Spleen (tissue), 11 donors: Measurements from ENCODE around the gene RSPRY1. TPM values are rescaled to one million over a fixed set of nuclear protein-coding genes. Genes with fewer than 3 reads are reported as not detected.

Source experiments
- DNase-seq: peaks from one replicate; pipeline ENCODE4 v3.0.0-alpha.2; 2020
- H3K27ac ChIP-seq, 8 donors: fragments of 200-600 bp; sonication (generic) in 7 of 8; 1 replicate in 4 of 8; 2 replicates in 4 of 8; pipeline versions ENCODE4 v1.5.0 to v1.8.0; 2016 to 2021; ENCODE audit warnings: inconsistent platforms in 4 of 8, mild to moderate bottlenecking in 4 of 8, moderate library complexity in 1 of 8
- H3K27me3 ChIP-seq, 7 donors: fragments of 200-600 bp; sonication (generic) in 6 of 7; replicated peaks in 1 of 7; 1 replicate in 4 of 7; 2 replicates in 3 of 7; pipeline versions ENCODE4 v1.5.0 to v1.8.0; 2016 to 2021; ENCODE audit warnings: inconsistent platforms in 3 of 7, mild to moderate bottlenecking in 1 of 7
- H3K36me3 ChIP-seq, 6 donors: fragments of 200-600 bp; sonication (generic) in 5 of 6; 1 replicate in 4 of 6; 2 replicates in 2 of 6; pipeline versions ENCODE4 v1.5.0 to v1.8.0; 2016 to 2021; ENCODE audit warnings: inconsistent platforms in 2 of 6
- H3K4me1 ChIP-seq, 6 donors: fragments of 200-600 bp; sonication (generic) in 5 of 6; 1 replicate in 3 of 6; 2 replicates in 3 of 6; pipeline versions ENCODE4 v1.5.0 to v1.8.0; 2016 to 2021; ENCODE audit warnings: inconsistent platforms in 3 of 6
- H3K4me3 ChIP-seq, 8 donors: fragments of 200-600 bp; sonication (generic) in 7 of 8; 1 replicate in 4 of 8; 2 replicates in 4 of 8; pipeline versions ENCODE4 v1.5.0 to v1.8.0; 2016 to 2021; ENCODE audit warnings: inconsistent platforms in 4 of 8, mild to moderate bottlenecking in 4 of 8, moderate library complexity in 2 of 8
- H3K9me3 ChIP-seq, 8 donors: fragments of 200-600 bp; sonication (generic) in 7 of 8; 1 replicate in 4 of 8; 2 replicates in 4 of 8; pipeline versions ENCODE4 v1.5.0 to v1.8.0; 2016 to 2021; ENCODE audit warnings: inconsistent platforms in 4 of 8
- POLR2A ChIP-seq, 3 donors: fragments of 450-650 bp; IDR thresholded peaks; one replicate each; pipeline ENCODE4 v1.5.1; 2017; ENCODE audit warnings: antibody characterized with exemption in 3 of 3, mild to moderate bottlenecking in 1 of 3
- POLR2AphosphoS5 ChIP-seq, 3 donors: sonication (generic); formaldehyde crosslinking; IDR thresholded peaks; one replicate each; pipeline ENCODE4 v1.5.1; 2017; ENCODE audit warnings: antibody characterized with exemption in 3 of 3
- WGBS, 5 donors: extraction: QIAGEN DNeasy Blood & Tissue Kit in 3 of 5; methylation state at CpG; one replicate each; pipeline versions ENCODE4 v1.1.5 to v1.1.7; 2013 to 2018; 5-methylcytosine and 5-hydroxymethylcytosine counted together
- intact Hi-C: fragments of 100-400 bp; cut with DNase I; formaldehyde crosslinking; loops from one replicate; pipeline ENCODE4 v1.15.0; 2023; ENCODE audit warnings: low total_unique reads
- polyA plus RNA-seq, 3 donors: library from polyadenylated mRNA; stranded (reverse); fragments of 200-250 nt; gene quantifications; one replicate each; pipeline ENCODE4 v1.2.1, GENCODE V29; 2013
- total RNA-seq, 7 donors: library from RNA; depleted of rRNA in 3 of 7; stranded (reverse); fragments of >200 nt in 3 of 7; fragmentation: NEBNext Ultra II Directional in 4 of 7; extraction: Animal tissue kit (Norgen Biotek cat#: 25700) in 4 of 7; gene quantifications; one replicate each; pipeline versions ENCODE4 v1.1.0 to v1.2.1, GENCODE V29; 2016 to 2021
- TF ChIP-seq, protein P1 (sequence below), 11 experiments: fragments of 200-600 bp in 7 of 11; fragments of 450-650 bp in 4 of 11; sonication (generic) in 4 of 11; IDR thresholded peaks in 8 of 11; conservative IDR thresholded peaks in 3 of 11; 1 replicate in 7 of 11; 2 replicates in 4 of 11; pipeline versions ENCODE4 v1.4.0 to v1.8.0; 2016 to 2021; ENCODE audit warnings: antibody characterized with exemption in 11 of 11, inconsistent platforms in 4 of 11, mild to moderate bottlenecking in 1 of 11
- donor health status: healthy with polysubstance abuse.
- donor health status: DM: no; HTN: no; CAD: no; lungs with moderate emphysema.
- donor health status: DM: no; HTN: no; CAD: no.
- donor health status: Bipolar disorder and iron deficiency.
- donor health status: healthy.
- donor health status: DM: no; HTN: no; CAD: no.
- donor health status: DM: yes; HTN: yes; CAD: no.

The RSPRY1 gene
- total and polyA plus RNA-seq, 10 donors: 7.3 to 38.8 (median 29.4) TPM

GRCh38 chr16:57240851-57241250 is 54.7 kb downstream of the RSPRY1 start:
- Histone ChIP-seq H3K4me1 (peaks cover 5 to 31% (median 22%) of the 10 kb centered on the region in 6 donors), H3K27ac (peak overlapping the region in 3 of 8 donors; percentile 45 to 48 (median 47)), H3K27me3 (no peaks in the 10 kb centered on the region), H3K4me3 (no peak overlapping the region), H3K36me3 (peaks cover 0 to 49% (median 16%) of the 10 kb centered on the region in 6 donors), H3K9me3 (no peaks in the 10 kb centered on the region)
- intact Hi-C loops: no loop called here
- no peak for DNase-seq
- TF ChIP-seq POLR2A (IDR thresholded peaks at IDR 0.05) (no peak), POLR2AphosphoS5 (IDR thresholded peaks at IDR 0.05) (no peak)
- TF ChIP-seq, protein P1, sequence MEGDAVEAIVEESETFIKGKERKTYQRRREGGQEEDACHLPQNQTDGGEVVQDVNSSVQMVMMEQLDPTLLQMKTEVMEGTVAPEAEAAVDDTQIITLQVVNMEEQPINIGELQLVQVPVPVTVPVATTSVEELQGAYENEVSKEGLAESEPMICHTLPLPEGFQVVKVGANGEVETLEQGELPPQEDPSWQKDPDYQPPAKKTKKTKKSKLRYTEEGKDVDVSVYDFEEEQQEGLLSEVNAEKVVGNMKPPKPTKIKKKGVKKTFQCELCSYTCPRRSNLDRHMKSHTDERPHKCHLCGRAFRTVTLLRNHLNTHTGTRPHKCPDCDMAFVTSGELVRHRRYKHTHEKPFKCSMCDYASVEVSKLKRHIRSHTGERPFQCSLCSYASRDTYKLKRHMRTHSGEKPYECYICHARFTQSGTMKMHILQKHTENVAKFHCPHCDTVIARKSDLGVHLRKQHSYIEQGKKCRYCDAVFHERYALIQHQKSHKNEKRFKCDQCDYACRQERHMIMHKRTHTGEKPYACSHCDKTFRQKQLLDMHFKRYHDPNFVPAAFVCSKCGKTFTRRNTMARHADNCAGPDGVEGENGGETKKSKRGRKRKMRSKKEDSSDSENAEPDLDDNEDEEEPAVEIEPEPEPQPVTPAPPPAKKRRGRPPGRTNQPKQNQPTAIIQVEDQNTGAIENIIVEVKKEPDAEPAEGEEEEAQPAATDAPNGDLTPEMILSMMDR (IDR thresholded peaks at IDR 0.05 in 8 of 11, conservative IDR thresholded peaks at IDR 0.05 in 3 of 11): no peak
- WGBS, 5 donors: 55 to 78% (median 70%) methylated on average over 2 of the region's 2 CpGs

DNA sequence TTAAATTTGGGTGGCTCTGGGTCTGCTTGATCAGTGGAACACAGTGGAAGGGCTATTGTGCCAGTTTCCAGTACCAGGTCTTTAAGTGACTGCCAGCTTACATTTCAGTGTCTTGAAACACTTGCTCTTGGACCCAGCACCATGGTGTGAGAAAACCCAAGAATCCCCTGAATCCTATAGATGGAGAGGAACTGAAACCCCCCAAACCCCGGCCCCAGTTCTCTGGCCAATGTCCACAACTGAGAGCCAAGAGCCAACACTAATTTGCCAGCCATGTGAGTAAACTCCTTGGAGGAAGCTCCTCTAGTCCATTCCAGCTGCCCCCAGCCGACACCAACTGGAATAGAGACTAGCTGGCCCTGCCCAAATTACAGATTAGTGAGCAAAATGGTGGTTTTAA is 56.5 kb downstream of the RSPRY1 start:
- peaks cover 11 to 43% (median 31%) of the 10 kb centered on the region in 6 donors for H3K4me1 ChIP-seq
- no peak for DNase-seq
- intact Hi-C loops: no loop called here
- 72 to 100% (median 96%) methylated on average over 2 of the region's 2 CpGs for WGBS, 5 donors
- no peaks in the 10 kb centered on the region for H3K9me3 ChIP-seq
- H3K27me3 ChIP-seq: no peaks in the 10 kb centered on the region
- TF ChIP-seq POLR2AphosphoS5 (IDR thresholded peaks at IDR 0.05) (no peak), POLR2A (IDR thresholded peaks at IDR 0.05) (no peak)
- TF ChIP-seq, protein P1 (IDR thresholded peaks at IDR 0.05 in 8 of 11, conservative IDR thresholded peaks at IDR 0.05 in 3 of 11): no peak
- peaks cover 0 to 45% (median 10%) of the 10 kb centered on the region in 6 donors for H3K36me3 ChIP-seq
- no peak overlapping the region for H3K4me3 ChIP-seq
- H3K27ac ChIP-seq: no peak overlapping the region

- Histone ChIP-seq H3K27me3 (no peaks in the 10 kb centered on the region), H3K9me3 (no peaks in the 10 kb centered on the region), H3K27ac (peak overlapping the region; percentile 61 to 93 (median 88)), H3K4me3 (peak overlapping the region; percentile 58 to 86 (median 74)), H3K36me3 (peaks cover 0 to 45% (median 14%) of the 10 kb centered on the region in 6 donors), H3K4me1 (peaks cover 11 to 43% (median 31%) of the 10 kb centered on the region in 6 donors)
- DNase-seq: no peak
- intact Hi-C loops: no loop called here
- TF ChIP-seq, protein P1 (IDR thresholded peaks at IDR 0.05 in 8 of 11, conservative IDR thresholded peaks at IDR 0.05 in 3 of 11): no peak
- TF ChIP-seq POLR2AphosphoS5 (IDR thresholded peaks at IDR 0.05) (no peak), POLR2A (IDR thresholded peaks at IDR 0.05) (no peak)
- WGBS, 5 donors: 5 to 8% (median 7%) methylated on average over 9 of the region's 9 CpGs
Observed at GRCh38 chr16:57244463-57244766, 58.3 kb downstream of the RSPRY1 start.

DNA sequence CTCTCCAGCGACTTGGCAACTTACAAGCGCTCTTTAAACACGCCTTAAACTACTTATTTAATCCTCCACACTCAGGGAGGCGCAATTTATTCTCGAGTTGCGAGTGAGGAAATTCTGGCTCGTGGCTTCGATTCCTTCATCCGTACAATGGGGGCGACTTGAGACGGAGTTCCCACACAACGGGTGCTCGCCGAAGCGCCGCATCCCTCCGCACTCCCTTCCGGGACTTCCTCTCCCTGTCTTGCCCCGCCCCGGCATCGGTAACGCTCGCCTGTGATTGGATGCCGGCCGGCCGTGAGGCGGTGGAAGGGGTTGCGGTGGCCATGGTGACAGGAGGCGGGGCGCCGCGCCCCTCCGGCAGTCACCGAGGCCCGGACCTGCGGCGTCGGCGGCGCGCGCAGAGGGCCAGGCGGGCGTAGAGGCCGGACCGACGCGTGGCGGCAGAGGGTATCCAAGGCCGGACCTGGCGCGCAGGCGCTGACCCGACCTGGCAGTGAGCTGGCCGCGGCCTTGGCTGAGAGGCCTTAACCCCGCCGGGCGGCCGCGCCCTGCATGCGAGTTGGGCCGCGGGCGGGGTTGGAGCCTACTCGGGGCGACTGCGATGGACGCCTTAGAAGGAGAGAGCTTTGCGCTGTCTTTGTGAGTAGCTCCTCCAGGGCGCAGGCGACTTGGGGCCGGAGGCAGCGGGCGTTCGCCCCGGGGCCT is 58.8 kb downstream of the RSPRY1 start, which contains the start of gene ARL2BP:
Gene ARL2BP, plus strand, starts transcription at position 493 of the 705 bp plus-strand sequence. Its CDS starts 109 bp downstream, at position 602.
- H3K36me3 ChIP-seq: peaks cover 0 to 45% (median 19%) of the 10 kb centered on the region in 6 donors
- peak within 1 kb of the TSS; percentile 72 to 93 (median 88) for H3K27ac ChIP-seq
- H3K9me3 ChIP-seq: no peaks in the 10 kb centered on the region
- no peaks in the 10 kb centered on the region for H3K27me3 ChIP-seq
- intact Hi-C loops: no loop called here
- TF ChIP-seq POLR2A (IDR thresholded peaks at IDR 0.05): peak in 1 of 3 donors; percentile 40
- TF ChIP-seq, protein P1 (IDR thresholded peaks at IDR 0.05 in 8 of 11, conservative IDR thresholded peaks at IDR 0.05 in 3 of 11): peak in 3 of 11 experiments; percentile 9 to 35 (median 32)
- TF ChIP-seq POLR2AphosphoS5 (IDR thresholded peaks at IDR 0.05): peak; percentile 94 to 98 (median 96)
- DNase-seq: peak; percentile 99
- H3K4me1 ChIP-seq: peaks cover 11 to 43% (median 31%) of the 10 kb centered on the region in 6 donors
- H3K4me3 ChIP-seq: peak within 1 kb of the TSS; percentile 58 to 86 (median 74)
- WGBS, 5 donors: 0 to 1% (median 0%) methylated on average over 25 to 77 of the region's 77 CpGs
